Type B pancreatic cell (in vitro differentiated cells): ENCODE data around the gene FKBP3. TPM values are rescaled to one million over a fixed set of nuclear protein-coding genes. Genes with fewer than 3 reads are reported as not detected.

Experiments
- DNase-seq: peaks from one replicate; pipeline ENCODE4 v3.0.0; 2021; ENCODE audit warnings: mixed read lengths; ENCODE audit not compliant: unreplicated experiment; ENCODE audit errors: extremely low spot score
- H3K27ac Mint-ChIP-seq: 2 replicates; pipeline ENCODE4 v1.8.0; 2021; ENCODE audit warnings: mild to moderate bottlenecking, mixed read lengths
- H3K27me3 Mint-ChIP-seq: 2 replicates; pipeline ENCODE4 v1.8.0; 2021; ENCODE audit warnings: mixed read lengths
- H3K36me3 Mint-ChIP-seq: 2 replicates; pipeline ENCODE4 v1.8.0; 2021; ENCODE audit warnings: mixed read lengths
- H3K4me1 Mint-ChIP-seq: one replicate; pipeline ENCODE4 v1.8.0; 2021; ENCODE audit warnings: mixed read lengths; ENCODE audit not compliant: unreplicated experiment
- H3K4me3 Mint-ChIP-seq: 2 replicates; pipeline ENCODE4 v1.8.0; 2021; ENCODE audit warnings: mild to moderate bottlenecking, mixed read lengths
- H3K9me3 Mint-ChIP-seq: 2 replicates; pipeline ENCODE4 v1.8.0; 2021; ENCODE audit warnings: mixed read lengths
- CTCF ChIP-seq: fragments of 200-600 bp; sonication (generic); conservative IDR thresholded peaks from 2 replicates; pipeline ENCODE4 v1.5.0; 2021; ENCODE audit warnings: antibody characterized with exemption, mild to moderate bottlenecking
- total RNA-seq: library from RNA; stranded (reverse); gene quantifications from 2 replicates; pipeline ENCODE4 v1.2.1, GENCODE V29; 2021; ENCODE audit warnings: low replicate concordance

FKBP3 gene
- total RNA-seq, 1 donor from 2014 or later: 96.9 TPM

GRCh38 chr14:45140661-45141187, 6.4 kb upstream of the FKBP3 start:
- no peaks in the 10 kb centered on the region for H3K27me3 Mint-ChIP-seq
- H3K36me3 Mint-ChIP-seq: no peaks in the 10 kb centered on the region
- DNase-seq: no peak
- no peak overlapping the region for H3K27ac Mint-ChIP-seq
- no peaks in the 10 kb centered on the region for H3K9me3 Mint-ChIP-seq
- no peak for TF ChIP-seq CTCF
- H3K4me3 Mint-ChIP-seq: no peak overlapping the region
- peaks cover 15% of the 10 kb centered on the region for H3K4me1 Mint-ChIP-seq

- no peak for DNase-seq
- Mint-ChIP-seq H3K4me1 (peaks cover 19% of the 10 kb centered on the region), H3K4me3 (peak overlapping the region; percentile 99), H3K27me3 (no peaks in the 10 kb centered on the region), H3K27ac (peak overlapping the region; percentile 97), H3K36me3 (no peaks in the 10 kb centered on the region), H3K9me3 (no peaks in the 10 kb centered on the region)
- no peak for TF ChIP-seq CTCF
These were observed 2.1 kb upstream of the FKBP3 start for GRCh38 chr14:45136399-45136798.

GRCh38 chr14:45135659-45136395, 1.5 kb upstream of the FKBP3 start, which contains the start of gene FANCM:
FANCM (plus strand) TSS chr14:45135930; CDS start chr14:45136032, 102 bp downstream.
- Mint-ChIP-seq H3K4me1 (peaks cover 19% of the 10 kb centered on the region), H3K27ac (peak within 1 kb of the TSS; percentile 97), H3K4me3 (peak within 1 kb of the TSS; percentile 99), H3K27me3 (no peaks in the 10 kb centered on the region), H3K36me3 (no peaks in the 10 kb centered on the region), H3K9me3 (no peaks in the 10 kb centered on the region)
- DNase-seq: peak; percentile 89
- no peak for TF ChIP-seq CTCF

GRCh38 chr14:45135156-45135555, 875 bp upstream of the FKBP3 start:
- TF ChIP-seq CTCF: no peak
- Mint-ChIP-seq H3K4me1 (peaks cover 16% of the 10 kb centered on the region), H3K27ac (peak overlapping the region; percentile 97), H3K27me3 (no peaks in the 10 kb centered on the region), H3K36me3 (no peaks in the 10 kb centered on the region), H3K9me3 (no peaks in the 10 kb centered on the region), H3K4me3 (peak overlapping the region; percentile 99)
- DNase-seq: no peak

GRCh38 chr14:45133683-45134050, 614 bp downstream of the FKBP3 start:
- peaks cover 15% of the 10 kb centered on the region for H3K4me1 Mint-ChIP-seq
- no peak for DNase-seq

More at GRCh38 chr14:45133683-45134050, 614 bp downstream of the FKBP3 start:
- H3K27ac Mint-ChIP-seq: peak overlapping the region; percentile 97
- H3K9me3 Mint-ChIP-seq: no peaks in the 10 kb centered on the region
- TF ChIP-seq CTCF: no peak
- H3K36me3 Mint-ChIP-seq: no peaks in the 10 kb centered on the region
- H3K27me3 Mint-ChIP-seq: no peaks in the 10 kb centered on the region
- H3K4me3 Mint-ChIP-seq: peak overlapping the region; percentile 99
